IMR-90 (cell line): ENCODE data around the gene ATP1A1. TPM values are rescaled to one million over a fixed set of nuclear protein-coding genes. Genes with fewer than 3 reads are reported as not detected.

Source experiments
- ATAC-seq: fragments of 200-7000 bp; cut with Tn5 transposase; 2 replicates; pipeline ENCODE4 v1.9.1; 2020; ENCODE audit warnings: low read depth, mild to moderate bottlenecking, moderate library complexity
- BruUV-seq: library from RNA; stranded (reverse); fragments of 400-500 nt; replicated peaks from 2 replicates; lab custom pipeline; 2021; lab: Mats Ljungman, UMichigan
- CTCF ChIA-PET: fragments of 300-600 bp; formaldehyde crosslinking; extraction: SDS; loops from one replicate; lab custom pipeline; 2021; ENCODE audit warnings: antibody characterized with exemption; lab: Yijun Ruan, JAX
- POLR2A ChIA-PET: fragments of 300-600 bp; sonication (Branson Sonifier 250); formaldehyde crosslinking; loops from one replicate; lab custom pipeline; 2022; ENCODE audit warnings: antibody characterized with exemption; ENCODE audit not compliant: unreplicated experiment; lab: Charles Lee
- DNase-seq: peaks from one replicate; pipeline ENCODE4 v3.0.0; 2013
- H2AFZ ChIP-seq: replicated peaks from 2 replicates; pipeline ENCODE3; 2013; ENCODE audit warnings: low read length, mild to moderate bottlenecking; ENCODE audit not compliant: poor library complexity
- H2AK5ac ChIP-seq: 2 replicates; pipeline ENCODE4 v1.6.1; 2013; ENCODE audit warnings: low read depth, low read length, inconsistent platforms
- H2AK9ac ChIP-seq: replicated peaks from 2 replicates; pipeline ENCODE3; 2013; ENCODE audit warnings: mild to moderate bottlenecking, low read depth, low read length, moderate library complexity; ENCODE audit not compliant: poor library complexity
- H2BK120ac ChIP-seq: 2 replicates; pipeline ENCODE4 v1.6.1; 2013; ENCODE audit warnings: low read depth, low read length, inconsistent platforms
- H2BK15ac ChIP-seq: 3 replicates; pipeline ENCODE4 v1.6.1; 2013; ENCODE audit warnings: low read depth, low read length, inconsistent platforms
- H2BK20ac ChIP-seq: 2 replicates; pipeline ENCODE4 v1.6.1; 2013; ENCODE audit warnings: low read depth, mild to moderate bottlenecking, inconsistent platforms, low read length, moderate library complexity
- H2BK5ac ChIP-seq: 2 replicates; pipeline ENCODE4 v1.6.1; 2013; ENCODE audit warnings: mild to moderate bottlenecking, low read depth, low read length, inconsistent platforms; ENCODE audit not compliant: poor library complexity, severe bottlenecking
- H3K14ac ChIP-seq: replicated peaks from 2 replicates; pipeline ENCODE4 v1.6.1; 2013; ENCODE audit warnings: low read depth, low read length, inconsistent platforms
- H3K18ac ChIP-seq: 2 replicates; pipeline ENCODE4 v1.6.1; 2013; ENCODE audit warnings: low read depth, low read length, control low read depth
- H3K23ac ChIP-seq: 2 replicates; pipeline ENCODE4 v1.6.1; 2013; ENCODE audit warnings: low read depth, low read length, inconsistent platforms
- H3K27ac ChIP-seq: 2 replicates; pipeline ENCODE4 v1.5.1; 2013; ENCODE audit warnings: mild to moderate bottlenecking, control low read depth, low read length; ENCODE audit not compliant: insufficient read depth
- H3K27me3 ChIP-seq: 2 replicates; pipeline ENCODE4 v1.6.1; 2013; ENCODE audit warnings: low read length; ENCODE audit not compliant: control insufficient read depth, insufficient read depth
- H3K36me3 ChIP-seq: 2 replicates; pipeline ENCODE4 v1.6.1; 2013; ENCODE audit warnings: low read length, mixed read lengths; ENCODE audit not compliant: control insufficient read depth, insufficient read depth
- H3K4ac ChIP-seq: 2 replicates; pipeline ENCODE4 v1.6.1; 2013; ENCODE audit warnings: low read depth, low read length, inconsistent platforms
- H3K4me1 ChIP-seq: 2 replicates; pipeline ENCODE4 v1.6.1; 2013; ENCODE audit warnings: low read length, mixed read lengths; ENCODE audit not compliant: control insufficient read depth, insufficient read depth
- H3K4me2 ChIP-seq: 2 replicates; pipeline ENCODE4 v1.6.1; 2013; ENCODE audit warnings: low read depth, mild to moderate bottlenecking, control low read depth, low read length, moderate library complexity
- H3K4me3 ChIP-seq: 2 replicates; pipeline ENCODE4 v1.5.1; 2013; ENCODE audit warnings: low read depth, mild to moderate bottlenecking, control low read depth, low read length, moderate library complexity; ENCODE audit not compliant: insufficient read depth
- H3K56ac ChIP-seq: 2 replicates; pipeline ENCODE4 v1.6.1; 2013; ENCODE audit warnings: low read length, inconsistent platforms; ENCODE audit not compliant: insufficient read depth; ENCODE audit errors: extremely low read depth
- H3K79me1 ChIP-seq, 2 experiments: 2 replicates each; pipeline ENCODE4 v1.6.1; 2013; ENCODE audit warnings: low read length in 2 of 2, inconsistent platforms in 1 of 2, low read depth in 1 of 2
- H3K9ac ChIP-seq: 2 replicates; pipeline ENCODE4 v1.6.1; 2013; ENCODE audit warnings: low read depth, low read length, control low read depth
- H3K9me1 ChIP-seq: 2 replicates; pipeline ENCODE4 v1.6.1; 2013; ENCODE audit warnings: low read length, inconsistent platforms; ENCODE audit not compliant: insufficient read depth
- H3K9me3 ChIP-seq: 2 replicates; pipeline ENCODE4 v1.6.1; 2013; ENCODE audit warnings: low read length; ENCODE audit not compliant: control insufficient read depth, insufficient read depth
- H4K20me1 ChIP-seq: 2 replicates; pipeline ENCODE4 v1.6.1; 2013; ENCODE audit warnings: low read length, inconsistent platforms; ENCODE audit not compliant: insufficient read depth
- H4K5ac ChIP-seq: 2 replicates; pipeline ENCODE4 v1.6.1; 2013; ENCODE audit warnings: mild to moderate bottlenecking, low read depth, low read length, control low read depth
- H4K8ac ChIP-seq, 2 experiments: 2 replicates each; pipeline ENCODE4 v1.6.1; 2013; ENCODE audit warnings: low read depth in 2 of 2, low read length in 2 of 2, control low read depth in 1 of 2, inconsistent platforms in 1 of 2
- H4K91ac ChIP-seq: 2 replicates; pipeline ENCODE4 v1.6.1; 2013; ENCODE audit warnings: low read depth, low read length, inconsistent platforms; ENCODE audit not compliant: insufficient read depth
- BHLHE40 ChIP-seq: fragments of 150-350 bp; IDR thresholded peaks from 2 replicates; pipeline ENCODE4 v1.6.1; 2016; ENCODE audit warnings: mild to moderate bottlenecking, low read depth, low read length
- CEBPB ChIP-seq: IDR thresholded peaks from 2 replicates; pipeline ENCODE4 v1.6.1; 2012; ENCODE audit warnings: low read depth, low read length, improper control_type of control experiment
- CHD1 ChIP-seq: IDR thresholded peaks from 2 replicates; pipeline ENCODE4 v1.6.1; 2012; ENCODE audit warnings: low read depth, low read length, improper control_type of control experiment
- FOS ChIP-seq: fragments of 150-350 bp; IDR thresholded peaks from 2 replicates; pipeline ENCODE4 v1.6.1; 2016; ENCODE audit warnings: low read depth, low read length
- MAFK ChIP-seq: IDR thresholded peaks from 2 replicates; pipeline ENCODE4 v1.6.1; 2012; ENCODE audit warnings: low read depth, low read length, improper control_type of control experiment
- MAZ ChIP-seq: IDR thresholded peaks from 2 replicates; pipeline ENCODE4 v1.6.1; 2012; ENCODE audit warnings: low read depth, mild to moderate bottlenecking, low read length, improper control_type of control experiment, moderate library complexity, borderline replicate concordance
- MXI1 ChIP-seq: IDR thresholded peaks from 2 replicates; pipeline ENCODE4 v1.6.1; 2012; ENCODE audit warnings: low read depth, mild to moderate bottlenecking, low read length, moderate library complexity, borderline replicate concordance
- NFE2L2 ChIP-seq: fragments of 150-350 bp; IDR thresholded peaks from 2 replicates; pipeline ENCODE4 v1.6.1; 2016; ENCODE audit warnings: low read depth, mild to moderate bottlenecking, low read length
- POLR2A ChIP-seq: IDR thresholded peaks from 2 replicates; pipeline ENCODE4 v1.6.1; 2012; ENCODE audit warnings: mild to moderate bottlenecking, low read depth, low read length
- RAD21 ChIP-seq: IDR thresholded peaks from 2 replicates; pipeline ENCODE4 v1.6.1; 2012; ENCODE audit warnings: low read length, improper control_type of control experiment
- RCOR1 ChIP-seq: IDR thresholded peaks from 2 replicates; pipeline ENCODE4 v1.6.1; 2012; ENCODE audit warnings: mild to moderate bottlenecking, low read length, improper control_type of control experiment; ENCODE audit not compliant: insufficient replicate concordance
- RFX5 ChIP-seq: IDR thresholded peaks from 2 replicates; pipeline ENCODE4 v1.8.0; 2012; ENCODE audit warnings: low read depth, mild to moderate bottlenecking, low read length, moderate library complexity
- SMC3 ChIP-seq: fragments of 150-350 bp; IDR thresholded peaks from 2 replicates; pipeline ENCODE4 v1.6.1; 2016; ENCODE audit warnings: low read depth, mild to moderate bottlenecking, antibody characterized with exemption, low read length, moderate library complexity
- WGBS, 2 experiments: methylation state at CpG; one replicate each; pipeline versions ENCODE4 v1.1.5 to v1.1.7; 2013; ENCODE audit warnings: missing lambda C conversion rate in 2 of 2; ENCODE audit not compliant: insufficient read length in 1 of 2; ENCODE audit errors: extremely low coverage in 2 of 2; 5-methylcytosine and 5-hydroxymethylcytosine counted together
- dilution Hi-C: fragments of 300-500 bp; cut with HindIII; formaldehyde crosslinking; loops from one replicate; pipeline ENCODE4 v1.14.3; 2018; ENCODE audit warnings: low sequenced_read_pairs; ENCODE audit not compliant: unreplicated experiment
- in situ Hi-C: fragments of 300-500 bp; cut with MboI; formaldehyde crosslinking; loops from 3 replicates; pipeline ENCODE4 v1.14.3; 2019; ENCODE audit warnings: low sequenced_read_pairs, inconsistent platforms, mixed read lengths
- intact Hi-C: fragments of 100-400 bp; cut with micrococcal nuclease; formaldehyde crosslinking; loops from 2 replicates; pipeline ENCODE4 v1.10.0; 2022
- polyA plus RNA-seq, 3 experiments: library from polyadenylated mRNA; depleted of rRNA; stranded (reverse); fragments of >200 nt; gene quantifications; 2 replicates each; pipeline ENCODE4 v1.2.3, GENCODE V29; 2012; ENCODE audit warnings: low replicate concordance in 1 of 3
- total RNA-seq: library from RNA; depleted of rRNA; stranded (reverse); fragments of >200 nt; gene quantifications from 2 replicates; pipeline ENCODE4 v1.2.3, GENCODE V29; 2012
- TF ChIP-seq, protein P1 (sequence below): fragments of 150-350 bp; IDR thresholded peaks from 2 replicates; pipeline ENCODE4 v1.6.1; 2017; ENCODE audit warnings: mild to moderate bottlenecking, antibody characterized with exemption, low read length, low read depth
- TF ChIP-seq, protein P2 (sequence below): conservative IDR thresholded peaks from 2 replicates; pipeline ENCODE4 v1.5.1; 2012; ENCODE audit warnings: mild to moderate bottlenecking, low read depth, low read length, improper control_type of control experiment
- TF ChIP-seq, protein P3 (sequence below): fragments of 150-350 bp; IDR thresholded peaks from 2 replicates; pipeline ENCODE4 v1.6.1; 2016; ENCODE audit warnings: low read depth, mild to moderate bottlenecking, low read length, moderate library complexity, borderline replicate concordance

The ATP1A1 gene
- total and polyA plus RNA-seq, 2 of the 4 experiments (the other 2 are of a cell fraction): 116 to 125 TPM

DNA sequence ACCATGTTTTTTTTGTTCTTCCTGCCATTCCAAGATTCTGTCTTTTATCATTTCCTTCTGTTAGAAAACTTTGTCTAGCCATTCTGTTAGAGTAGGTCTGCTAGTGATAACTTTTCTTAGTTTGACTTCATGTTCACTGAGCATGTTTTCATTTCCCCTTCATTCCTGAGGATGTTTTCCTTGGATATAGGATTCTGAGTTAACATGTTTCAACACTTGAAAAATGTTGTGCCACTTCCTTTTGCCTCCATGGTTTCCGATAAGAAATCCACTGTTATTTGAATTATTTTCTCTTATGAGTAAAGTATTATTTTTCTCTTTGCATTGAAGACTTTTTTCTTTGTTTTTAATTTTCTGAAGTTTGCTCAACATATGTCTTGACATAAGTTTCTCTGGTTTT, 66.7 kb downstream of the ATP1A1 start:
- Histone ChIP-seq H4K8ac (no peak overlapping the region), H4K5ac (no peak overlapping the region), H3K4me1 (no peaks in the 10 kb centered on the region), H3K9me1 (no peaks in the 10 kb centered on the region), H3K14ac (no peak overlapping the region), H3K4me2 (no peak overlapping the region), H2AK9ac (no peak overlapping the region), H2AK5ac (no peak overlapping the region), H3K36me3 (no peaks in the 10 kb centered on the region), H3K27me3 (peaks cover 10% of the 10 kb centered on the region), H2AFZ (no peak overlapping the region), H3K23ac (no peak overlapping the region), H3K18ac (no peak overlapping the region), H2BK20ac (no peak overlapping the region), H2BK120ac (no peak overlapping the region), H2BK5ac (no peak overlapping the region), H4K20me1 (no peaks in the 10 kb centered on the region), H3K56ac (no peak overlapping the region; the same call in 1 of the 2 replicates), H3K4ac (no peak overlapping the region), H3K9ac (no peak overlapping the region), H4K91ac (no peak overlapping the region), H3K27ac (no peak overlapping the region), H3K4me3 (no peak overlapping the region), H2BK15ac (no peak overlapping the region), H3K9me3 (no peaks in the 10 kb centered on the region), H3K79me1 (no peaks in the 10 kb centered on the region)
- WGBS, 2 experiments: no CpG with 5 or more reads among the region's 1 CpG
- no peak for DNase-seq
- POLR2A ChIA-PET: no interaction called here
- in situ Hi-C loops (no loop called here), intact Hi-C loops (no loop called here), dilution Hi-C loops (no loop called here)
- ATAC-seq: no peak
- CTCF ChIA-PET: interaction anchor here (0.6 kb wide), 1 partner anchor 747 kb away, joined by 4 read pairs; no protein-coding TSS in a partner anchor
- no TSS peak for BruUV-seq
- TF ChIP-seq, protein P1, sequence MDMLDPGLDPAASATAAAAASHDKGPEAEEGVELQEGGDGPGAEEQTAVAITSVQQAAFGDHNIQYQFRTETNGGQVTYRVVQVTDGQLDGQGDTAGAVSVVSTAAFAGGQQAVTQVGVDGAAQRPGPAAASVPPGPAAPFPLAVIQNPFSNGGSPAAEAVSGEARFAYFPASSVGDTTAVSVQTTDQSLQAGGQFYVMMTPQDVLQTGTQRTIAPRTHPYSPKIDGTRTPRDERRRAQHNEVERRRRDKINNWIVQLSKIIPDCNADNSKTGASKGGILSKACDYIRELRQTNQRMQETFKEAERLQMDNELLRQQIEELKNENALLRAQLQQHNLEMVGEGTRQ: no peak
- TF ChIP-seq, protein P2, sequence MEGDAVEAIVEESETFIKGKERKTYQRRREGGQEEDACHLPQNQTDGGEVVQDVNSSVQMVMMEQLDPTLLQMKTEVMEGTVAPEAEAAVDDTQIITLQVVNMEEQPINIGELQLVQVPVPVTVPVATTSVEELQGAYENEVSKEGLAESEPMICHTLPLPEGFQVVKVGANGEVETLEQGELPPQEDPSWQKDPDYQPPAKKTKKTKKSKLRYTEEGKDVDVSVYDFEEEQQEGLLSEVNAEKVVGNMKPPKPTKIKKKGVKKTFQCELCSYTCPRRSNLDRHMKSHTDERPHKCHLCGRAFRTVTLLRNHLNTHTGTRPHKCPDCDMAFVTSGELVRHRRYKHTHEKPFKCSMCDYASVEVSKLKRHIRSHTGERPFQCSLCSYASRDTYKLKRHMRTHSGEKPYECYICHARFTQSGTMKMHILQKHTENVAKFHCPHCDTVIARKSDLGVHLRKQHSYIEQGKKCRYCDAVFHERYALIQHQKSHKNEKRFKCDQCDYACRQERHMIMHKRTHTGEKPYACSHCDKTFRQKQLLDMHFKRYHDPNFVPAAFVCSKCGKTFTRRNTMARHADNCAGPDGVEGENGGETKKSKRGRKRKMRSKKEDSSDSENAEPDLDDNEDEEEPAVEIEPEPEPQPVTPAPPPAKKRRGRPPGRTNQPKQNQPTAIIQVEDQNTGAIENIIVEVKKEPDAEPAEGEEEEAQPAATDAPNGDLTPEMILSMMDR: no peak
- TF ChIP-seq SMC3 (no peak), MXI1 (no peak), POLR2A (no peak), NFE2L2 (no peak), MAFK (no peak), FOS (no peak), CEBPB (no peak), CHD1 (no peak), RCOR1 (no peak), RFX5 (no peak), MAZ (no peak), RAD21 (no peak), BHLHE40 (no peak)
- TF ChIP-seq, protein P3, sequence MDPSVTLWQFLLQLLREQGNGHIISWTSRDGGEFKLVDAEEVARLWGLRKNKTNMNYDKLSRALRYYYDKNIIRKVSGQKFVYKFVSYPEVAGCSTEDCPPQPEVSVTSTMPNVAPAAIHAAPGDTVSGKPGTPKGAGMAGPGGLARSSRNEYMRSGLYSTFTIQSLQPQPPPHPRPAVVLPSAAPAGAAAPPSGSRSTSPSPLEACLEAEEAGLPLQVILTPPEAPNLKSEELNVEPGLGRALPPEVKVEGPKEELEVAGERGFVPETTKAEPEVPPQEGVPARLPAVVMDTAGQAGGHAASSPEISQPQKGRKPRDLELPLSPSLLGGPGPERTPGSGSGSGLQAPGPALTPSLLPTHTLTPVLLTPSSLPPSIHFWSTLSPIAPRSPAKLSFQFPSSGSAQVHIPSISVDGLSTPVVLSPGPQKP: no peak
